ENCODE data around the gene RBBP6. TPM values are rescaled to one million over a fixed set of nuclear protein-coding genes. Genes with fewer than 3 reads are reported as not detected.

RBBP6 gene
- 44.8 and 46.1 TPM in 2 replicates for total RNA-seq

GRCh38 chr16:24539295-24539849, at the start of gene RBBP6:
Gene RBBP6, plus strand, starts transcription at chr16:24539566. Its CDS starts 1,061 bp downstream, at chr16:24540627.

Other genes with a start within 250 kb of the RBBP6 start
- gene TNRC6A, start 190.1 kb downstream of the RBBP6 start, total RNA-seq, result 40.2 and 58.8 TPM in 2 replicates

All from vein endothelial cell (primary cell).